WTC11 (cell line): ENCODE measurements around the gene ASTN2. TPM values are rescaled to one million over a fixed set of nuclear protein-coding genes. Genes with fewer than 3 reads are reported as not detected.

Experiments used
- ATAC-seq: fragments of 200-7000 bp; cut with Tn5 transposase; 2 replicates; pipeline ENCODE4 v1.10.0; 2021; ENCODE audit warnings: mild to moderate bottlenecking, moderate library complexity
- CTCF ChIA-PET: fragments of 300-600 bp; sonication (Branson Sonifier 250); formaldehyde crosslinking; loops from one replicate; lab custom pipeline; 2021; ENCODE audit warnings: antibody characterized with exemption; lab: Charles Lee
- POLR2A ChIA-PET: fragments of 350-600 bp; sonication (Branson Sonifier 250); formaldehyde crosslinking; loops from one replicate; lab custom pipeline; 2021; ENCODE audit warnings: antibody characterized with exemption; lab: Charles Lee
- DNase-seq: peaks from one replicate; pipeline ENCODE4 v3.0.0; 2021; ENCODE audit warnings: low spot score
- H3K27ac Mint-ChIP-seq: 2 replicates; pipeline ENCODE4 v1.8.0; 2021; ENCODE audit warnings: mixed read lengths
- H3K27me3 Mint-ChIP-seq: 2 replicates; pipeline ENCODE4 v1.8.0; 2021; ENCODE audit warnings: low read depth, mild to moderate bottlenecking, moderate library complexity, mixed read lengths
- H3K36me3 Mint-ChIP-seq: 2 replicates; pipeline ENCODE4 v1.8.0; 2021; ENCODE audit warnings: mixed read lengths
- H3K4me1 Mint-ChIP-seq: 2 replicates; pipeline ENCODE4 v1.8.0; 2022; ENCODE audit warnings: mixed read lengths
- H3K4me3 Mint-ChIP-seq: 2 replicates; pipeline ENCODE4 v1.8.0; 2021; ENCODE audit warnings: mild to moderate bottlenecking, moderate library complexity, mixed read lengths
- H3K9me3 Mint-ChIP-seq: 2 replicates; pipeline ENCODE4 v1.8.0; 2021; ENCODE audit warnings: mixed read lengths
- ARID4B ChIP-seq: sonication (generic); formaldehyde crosslinking; IDR thresholded peaks from 2 replicates; pipeline ENCODE4 v1.8.0; 2023; ENCODE audit warnings: missing genetic modification reagents, mild to moderate bottlenecking, borderline replicate concordance
- ATF2 ChIP-seq: sonication (generic); formaldehyde crosslinking; IDR thresholded peaks from 2 replicates; pipeline ENCODE4 v1.8.1; 2022; ENCODE audit warnings: low read depth, missing genetic modification reagents, borderline replicate concordance
- E2F5 ChIP-seq: sonication (generic); formaldehyde crosslinking; IDR thresholded peaks from 2 replicates; pipeline ENCODE4 v1.8.1; 2022; ENCODE audit warnings: mild to moderate bottlenecking, moderate library complexity, missing genetic modification reagents
- EMX1 ChIP-seq: fragments of 250-450 bp; sonication (Bioruptor Pico); IDR thresholded peaks from 2 replicates; pipeline ENCODE4 v1.8.0; 2021; ENCODE audit warnings: mild to moderate bottlenecking
- FOXK1 ChIP-seq: sonication (generic); formaldehyde crosslinking; IDR thresholded peaks from 2 replicates; pipeline ENCODE4 v1.8.0; 2022; ENCODE audit warnings: mild to moderate bottlenecking, moderate library complexity, missing genetic modification reagents
- HMGA2 ChIP-seq: fragments of 250-450 bp; sonication (Bioruptor Pico); IDR thresholded peaks from 2 replicates; pipeline ENCODE4 v1.4.0; 2021; ENCODE audit warnings: mild to moderate bottlenecking, moderate library complexity
- MAX ChIP-seq: sonication (generic); formaldehyde crosslinking; IDR thresholded peaks from 2 replicates; pipeline ENCODE4 v1.8.0; 2022; ENCODE audit warnings: mild to moderate bottlenecking, missing genetic modification reagents
- MLX ChIP-seq: sonication (generic); formaldehyde crosslinking; IDR thresholded peaks from 2 replicates; pipeline ENCODE4 v1.8.1; 2023; ENCODE audit warnings: mild to moderate bottlenecking, missing genetic modification reagents, moderate library complexity
- MXD4 ChIP-seq: fragments of 250-450 bp; sonication (Bioruptor Pico); IDR thresholded peaks from 2 replicates; pipeline ENCODE4 v1.8.0; 2021; ENCODE audit warnings: mild to moderate bottlenecking, moderate library complexity, borderline replicate concordance
- NR1H2 ChIP-seq: sonication (generic); formaldehyde crosslinking; IDR thresholded peaks from 2 replicates; pipeline ENCODE4 v1.9.0; 2021; ENCODE audit warnings: mild to moderate bottlenecking, moderate library complexity, missing genetic modification reagents
- PREB ChIP-seq: sonication (generic); formaldehyde crosslinking; IDR thresholded peaks from 2 replicates; pipeline ENCODE4 v1.8.1; 2022; ENCODE audit warnings: mild to moderate bottlenecking, missing genetic modification reagents, moderate library complexity, borderline replicate concordance
- RELA ChIP-seq: sonication (generic); formaldehyde crosslinking; IDR thresholded peaks from 2 replicates; pipeline ENCODE4 v1.8.1; 2022; ENCODE audit warnings: missing genetic modification reagents, mild to moderate bottlenecking, borderline replicate concordance
- SMAD3 ChIP-seq: sonication (generic); formaldehyde crosslinking; IDR thresholded peaks from 2 replicates; pipeline ENCODE4 v1.8.0; 2022; ENCODE audit warnings: missing genetic modification reagents, mild to moderate bottlenecking, borderline replicate concordance
- SP1 ChIP-seq: sonication (generic); formaldehyde crosslinking; conservative IDR thresholded peaks from 2 replicates; pipeline ENCODE4 v1.8.1; 2022; ENCODE audit warnings: missing genetic modification reagents
- TEAD1 ChIP-seq: sonication (generic); formaldehyde crosslinking; IDR thresholded peaks from 2 replicates; pipeline ENCODE4 v1.8.0; 2022; ENCODE audit warnings: mild to moderate bottlenecking, missing genetic modification reagents
- USF2 ChIP-seq: sonication (generic); formaldehyde crosslinking; IDR thresholded peaks from 2 replicates; pipeline ENCODE4 v1.8.1; 2023; ENCODE audit warnings: mild to moderate bottlenecking, missing genetic modification reagents, moderate library complexity
- ZNF263 ChIP-seq: sonication (generic); formaldehyde crosslinking; IDR thresholded peaks from 2 replicates; pipeline ENCODE4 v1.8.1; 2022; ENCODE audit warnings: low read depth, mild to moderate bottlenecking, moderate library complexity, missing genetic modification reagents
- ZNF281 ChIP-seq: sonication (generic); formaldehyde crosslinking; IDR thresholded peaks from 2 replicates; pipeline ENCODE4 v1.8.0; 2023; ENCODE audit warnings: mild to moderate bottlenecking, missing genetic modification reagents
- ZNF317 ChIP-seq: sonication (generic); formaldehyde crosslinking; IDR thresholded peaks from 2 replicates; pipeline ENCODE4 v1.8.1; 2023; ENCODE audit warnings: low read depth, mild to moderate bottlenecking, moderate library complexity, missing genetic modification reagents, borderline replicate concordance
- total RNA-seq: library from RNA; stranded (reverse); gene quantifications from 3 replicates; pipeline ENCODE4 v1.2.3, GENCODE V29; 2021

The ASTN2 gene
- total RNA-seq, 1 experiment from 2014 or later: 16.2 TPM

- no peak for TF ChIP-seq RELA (CRISPR knock-in tag)
- TF ChIP-seq MAX (CRISPR knock-in tag): no peak
- no peak for TF ChIP-seq E2F5 (CRISPR knock-in tag)
- TF ChIP-seq EMX1: no peak
- TF ChIP-seq ZNF317 (CRISPR knock-in tag): no peak
- TF ChIP-seq ARID4B: no peak
- no peak for TF ChIP-seq HMGA2
- no peak for TF ChIP-seq TEAD1 (CRISPR knock-in tag)
- no peak for TF ChIP-seq MLX (CRISPR knock-in tag)
- TF ChIP-seq ZNF281 (CRISPR knock-in tag): no peak
- TF ChIP-seq, all 79 proteins: peak for 0
Measured at GRCh38 chr9:116546711-116547581, 867.9 kb downstream of the ASTN2 start (continued).

- no peak for ATAC-seq
- Mint-ChIP-seq H3K4me1 (peaks cover 8% of the 10 kb centered on the region), H3K36me3 (no peaks in the 10 kb centered on the region), H3K4me3 (no peak overlapping the region), H3K9me3 (no peaks in the 10 kb centered on the region), H3K27me3 (no peaks in the 10 kb centered on the region), H3K27ac (no peak overlapping the region)
- DNase-seq: no peak
- ChIA-PET CTCF (no interaction called here), POLR2A (no interaction called here)
- TF ChIP-seq ZNF317 (CRISPR knock-in tag) (no peak), EMX1 (no peak), USF2 (CRISPR knock-in tag) (no peak), ZNF263 (CRISPR knock-in tag) (no peak), NR1H2 (no peak), MXD4 (CRISPR knock-in tag) (no peak), FOXK1 (no peak), PREB (CRISPR knock-in tag) (no peak), ZNF281 (CRISPR knock-in tag) (no peak), ATF2 (CRISPR knock-in tag) (no peak), SP1 (no peak), SMAD3 (CRISPR knock-in tag) (no peak)
Measured at GRCh38 chr9:116544896-116545295, 870.0 kb downstream of the ASTN2 start.
